ENCODE measurements around the gene LCLAT1.
"Not testable (repeated sequence)": the region's sequence is repeated elsewhere in the genome, so short reads cannot be mapped to it uniquely, and the experiment has no call there.

Gene LCLAT1

DNA sequence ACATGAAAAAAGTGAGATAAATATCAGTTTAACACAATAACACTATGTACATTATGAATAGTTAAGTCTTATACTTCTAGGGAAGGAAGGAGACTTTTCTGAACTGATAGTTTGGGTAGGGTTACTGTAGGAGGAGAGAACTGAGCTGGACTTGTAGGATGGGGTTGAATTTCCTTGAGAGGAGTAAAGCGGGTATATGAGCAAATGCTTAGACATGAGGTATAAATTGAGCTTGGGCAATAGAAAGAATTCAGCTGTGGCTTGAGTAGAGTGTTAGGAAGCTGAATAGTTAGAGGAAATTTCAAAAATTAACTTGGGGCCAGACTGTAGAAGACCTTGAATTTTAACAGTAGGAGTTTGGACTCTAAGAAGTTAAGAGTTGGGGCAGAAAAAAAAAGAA lies 45.1 kb downstream of the LCLAT1 start:
- DNase-seq = no peak

DNA sequence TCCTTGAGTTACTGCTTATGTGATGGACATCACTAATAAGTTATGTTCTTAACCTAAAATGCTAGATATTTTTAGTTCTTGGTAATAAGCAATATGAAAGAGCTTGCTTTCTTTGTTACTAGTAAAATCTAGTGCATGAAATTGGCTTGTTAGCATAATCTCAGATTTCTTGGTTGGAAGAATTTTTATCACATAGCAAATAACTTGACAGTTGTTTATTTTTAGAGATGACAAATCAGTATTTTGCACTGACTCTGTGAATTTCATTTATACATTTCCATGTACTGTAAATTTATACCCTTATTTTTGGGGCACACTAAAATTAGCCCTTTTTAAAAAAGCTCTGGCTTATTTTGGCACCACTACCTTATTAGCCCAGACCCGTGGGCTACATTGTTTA lies 45.6 kb downstream of the LCLAT1 start:
- no peak for DNase-seq

GRCh38 chr2:30493440-30493839 lies 46.4 kb downstream of the LCLAT1 start:
- DNase-seq = no peak

- DNase-seq = not testable (repeated sequence)
Observed at GRCh38 chr2:30495896-30496295, 48.9 kb downstream of the LCLAT1 start.

GRCh38 chr2:30499681-30500080 lies 52.6 kb downstream of the LCLAT1 start:
- DNase-seq = no peak

DNA sequence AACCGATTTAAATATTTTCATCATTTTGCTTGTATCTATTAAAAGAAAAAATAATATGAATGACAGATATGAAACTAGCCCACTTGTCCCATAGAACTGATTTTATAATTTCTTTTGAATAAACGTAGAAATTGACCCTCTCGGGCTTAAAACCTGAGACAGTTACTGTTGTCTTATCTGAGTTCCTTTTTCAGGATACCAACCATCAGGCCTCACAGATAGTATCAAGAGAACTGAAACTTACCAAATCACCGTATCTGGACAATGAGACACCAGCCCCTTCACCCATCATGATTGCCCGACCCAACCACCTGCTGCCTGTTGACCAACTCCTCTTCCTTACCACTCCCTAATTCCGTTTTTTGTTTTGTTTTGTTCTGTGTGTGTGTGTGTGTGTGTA lies 53.7 kb downstream of the LCLAT1 start:
- no peak for DNase-seq

DNA sequence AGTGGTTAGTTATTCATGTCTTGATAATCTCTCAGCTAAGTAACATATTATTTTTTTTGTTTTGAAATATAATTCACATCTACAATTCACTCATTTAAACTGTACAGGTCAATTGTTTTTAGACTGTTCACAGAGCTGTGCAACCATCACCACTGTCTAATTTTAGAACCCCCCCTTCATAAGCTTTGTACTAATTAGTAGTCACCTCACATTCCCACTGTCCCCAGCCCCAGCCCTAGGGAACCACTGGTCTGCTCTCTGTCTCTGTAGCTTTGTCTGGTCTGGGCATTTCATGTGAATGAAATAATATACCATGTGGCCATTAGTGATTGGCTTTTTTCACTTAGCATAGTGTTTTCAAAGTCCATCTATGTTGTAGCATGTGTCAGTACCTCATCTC lies 55.3 kb downstream of the LCLAT1 start:
- DNase-seq = no peak

DNA sequence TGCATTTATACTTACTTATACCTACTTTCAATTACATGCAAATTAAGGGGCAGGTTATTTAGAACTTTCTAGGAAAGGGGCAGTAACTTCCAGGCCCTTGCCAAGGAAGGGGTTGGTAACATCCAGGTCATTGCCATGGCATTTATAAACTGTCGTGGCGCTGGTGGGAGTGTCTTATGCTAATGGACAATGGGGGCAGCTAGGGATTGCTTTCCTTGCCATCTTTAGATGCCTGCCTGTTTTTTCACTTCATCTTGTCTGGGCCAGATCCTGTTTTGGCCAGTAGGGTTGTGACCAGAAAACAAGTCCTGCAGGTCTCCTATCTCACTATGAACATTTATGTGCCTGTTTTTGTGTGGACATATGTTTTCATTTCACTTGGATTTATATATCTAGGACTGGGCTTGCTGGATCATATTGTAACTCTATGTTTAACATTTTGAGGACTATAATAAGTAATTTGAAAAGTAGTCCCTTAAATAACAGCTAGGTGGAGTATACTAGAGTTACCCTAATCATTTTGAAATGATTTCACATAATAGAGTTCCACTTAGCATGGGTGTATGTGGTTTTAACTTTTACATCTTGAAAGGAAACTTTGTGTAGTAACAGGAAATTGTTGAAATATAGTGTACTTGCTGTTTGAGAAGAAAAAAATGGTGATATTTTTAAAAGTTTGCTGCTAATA lies 56.1 kb downstream of the LCLAT1 start:
- DNase-seq = no peak

- DNase-seq = no peak
Observed at GRCh38 chr2:30503695-30504052, 56.6 kb downstream of the LCLAT1 start.

DNA sequence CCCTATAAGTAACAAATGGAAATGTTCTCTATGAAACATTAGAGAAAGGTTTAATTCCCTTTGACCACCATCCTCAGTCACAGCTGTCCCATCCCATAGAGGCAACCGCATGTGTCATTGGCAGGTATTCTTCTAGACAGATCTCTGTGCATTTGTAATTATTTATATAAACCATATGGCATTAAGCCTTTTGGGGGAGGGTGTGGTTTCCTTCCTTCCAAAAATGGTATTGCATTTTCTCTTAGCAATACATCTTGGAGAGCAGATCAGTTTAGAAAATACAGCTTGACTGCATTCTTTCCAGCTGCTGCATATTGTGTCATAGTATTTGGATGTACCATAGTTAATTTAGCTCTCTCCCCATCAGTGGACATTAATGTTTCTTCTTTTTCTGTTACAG lies 57.7 kb downstream of the LCLAT1 start:
- no peak for DNase-seq

GRCh38 chr2:30505500-30506180 lies 58.6 kb downstream of the LCLAT1 start:
- DNase-seq = no peak

GRCh38 chr2:30507460-30507859 lies 60.4 kb downstream of the LCLAT1 start:
- DNase-seq = not testable (repeated sequence)

DNA sequence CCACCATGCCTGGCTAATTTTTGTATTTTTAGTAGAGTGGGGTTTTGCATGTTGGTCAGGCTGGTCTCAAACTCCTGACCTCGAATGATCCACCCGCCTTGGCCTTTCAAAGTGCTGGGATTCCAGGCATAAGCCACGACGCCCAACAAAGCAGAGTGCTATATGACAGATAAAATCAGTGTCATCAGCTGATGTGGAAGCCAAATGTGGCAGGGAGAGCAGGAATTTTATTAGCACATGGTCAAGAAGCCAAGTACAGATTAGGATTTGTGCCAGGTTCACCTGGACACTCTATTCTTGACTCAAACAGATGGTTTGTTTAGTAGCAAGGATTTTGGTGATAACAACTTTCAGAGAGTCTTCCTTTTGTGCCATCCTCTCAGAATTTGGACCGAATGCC lies 62.7 kb downstream of the LCLAT1 start:
- DNase-seq = no peak

GRCh38 chr2:30510409-30510808 lies 63.4 kb downstream of the LCLAT1 start:
- no peak for DNase-seq

- no peak for DNase-seq
Observed at GRCh38 chr2:30511122-30512083, 64.4 kb downstream of the LCLAT1 start.

DNA sequence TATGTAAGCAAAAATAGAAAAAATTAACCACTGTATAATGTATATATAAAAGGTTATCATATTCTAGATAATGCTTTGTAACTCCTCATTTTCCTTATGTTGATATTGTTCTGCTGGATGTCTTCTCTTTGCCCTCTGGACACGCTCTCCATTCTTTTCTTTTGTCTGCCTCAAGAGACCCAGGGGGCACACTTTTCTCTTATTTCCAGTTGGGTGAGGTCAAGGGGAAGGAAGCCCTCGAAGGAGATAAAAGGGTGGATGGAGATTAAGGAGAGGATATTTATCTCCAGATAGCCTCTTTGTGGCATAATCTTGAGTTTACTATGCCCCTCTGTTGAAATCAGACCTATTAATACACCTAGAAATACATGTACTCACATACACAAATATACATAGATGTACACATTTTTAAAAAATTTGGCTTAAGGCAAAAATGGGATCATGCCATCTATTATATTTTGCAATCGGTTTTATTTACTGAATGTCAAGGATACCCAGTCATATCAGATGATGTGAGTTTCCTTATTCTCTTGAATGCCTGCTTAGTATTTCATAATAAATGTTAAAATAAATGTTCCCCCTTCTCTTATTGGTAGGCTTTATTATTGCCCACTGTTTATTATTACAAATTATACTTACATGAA lies 65.3 kb downstream of the LCLAT1 start:
- no peak for DNase-seq

GRCh38 chr2:30513649-30514048 lies 66.6 kb downstream of the LCLAT1 start:
- DNase-seq = not testable (repeated sequence)

DNA sequence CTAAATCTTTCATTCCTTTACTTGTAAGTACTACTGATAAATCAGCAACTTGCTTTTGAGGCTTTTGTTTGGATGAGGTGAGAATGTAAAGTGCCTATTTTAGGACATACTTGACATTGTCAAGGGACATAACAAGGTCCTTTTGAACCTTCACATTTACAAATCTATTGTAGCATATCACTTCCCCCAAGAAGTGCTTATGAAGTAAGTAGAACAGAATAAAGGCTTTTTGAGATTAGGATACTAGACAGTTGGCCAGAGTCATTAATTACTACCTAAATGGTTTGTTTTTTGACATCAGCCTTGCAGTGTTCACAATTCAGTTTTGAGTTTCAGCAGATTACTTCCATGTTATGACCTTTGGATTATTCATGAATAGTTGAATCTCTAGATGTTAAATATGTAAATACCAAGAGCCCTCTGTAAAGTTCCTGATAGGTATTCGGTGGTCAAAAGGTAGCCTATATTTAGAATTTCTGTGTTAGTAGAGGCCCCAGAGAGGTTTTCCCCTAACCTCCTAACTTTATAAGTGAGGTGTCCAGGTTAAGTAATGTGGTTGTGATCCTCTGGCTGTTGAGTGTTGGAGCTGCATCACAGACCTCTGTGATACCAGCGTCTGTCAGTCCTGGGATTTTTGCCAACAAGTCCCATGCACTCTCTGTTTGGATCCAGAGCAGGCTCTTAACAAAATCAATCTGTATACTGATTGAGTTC lies 67.2 kb downstream of the LCLAT1 start:
- DNase-seq = no peak

DNA sequence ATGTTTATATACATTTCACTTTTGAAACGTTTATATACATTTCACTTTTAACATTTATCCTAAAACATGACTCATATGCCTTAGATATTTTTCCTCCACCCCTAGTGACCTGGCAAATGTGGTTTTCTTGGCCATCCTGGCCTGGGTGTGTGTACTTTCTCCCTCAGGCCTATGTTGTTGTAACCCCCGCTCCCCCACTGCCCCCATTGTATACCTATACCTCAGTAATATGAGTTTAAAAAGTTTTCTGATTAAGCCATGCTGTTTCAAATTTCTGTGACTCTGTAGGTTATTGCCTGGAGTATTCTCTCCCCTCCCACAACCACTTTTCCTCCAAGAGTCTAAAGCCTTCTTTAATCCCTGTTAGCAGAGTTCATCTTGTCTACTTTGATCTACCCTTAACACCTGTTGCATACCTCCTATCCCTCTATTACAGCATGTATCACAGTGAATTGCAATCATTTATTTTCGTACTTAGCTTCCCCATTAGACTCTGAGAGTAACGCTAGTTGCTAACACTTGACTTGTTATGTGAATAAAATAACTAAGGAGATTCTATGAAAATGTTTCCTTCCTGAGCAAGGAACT lies 67.9 kb downstream of the LCLAT1 start:
- no peak for DNase-seq

GRCh38 chr2:30516166-30516565 lies 69.1 kb downstream of the LCLAT1 start:
- DNase-seq = no peak

- DNase-seq = no peak
Observed at GRCh38 chr2:30519796-30520195, 72.8 kb downstream of the LCLAT1 start.

DNA sequence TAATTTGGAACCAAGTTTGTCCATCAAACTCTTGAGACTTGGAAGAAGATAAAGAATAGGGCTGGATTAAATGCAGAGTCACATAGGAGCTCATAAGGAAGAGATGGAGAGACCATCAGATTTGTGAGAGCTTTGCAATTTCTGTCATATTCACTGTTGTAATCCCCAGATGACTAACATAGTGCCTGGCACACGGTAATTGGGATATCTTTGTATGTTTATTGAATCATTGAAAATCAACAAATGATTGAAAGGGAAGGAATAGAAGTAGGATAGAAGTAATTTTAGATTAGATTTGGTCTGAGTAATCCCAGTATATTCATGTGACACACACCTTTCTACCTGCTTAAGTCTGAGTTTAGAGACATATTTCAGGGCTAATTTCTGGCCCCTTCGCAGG lies 75.4 kb downstream of the LCLAT1 start:
- no peak for DNase-seq

Measured in activated CD8-positive, alpha-beta memory T cell treated with anti-CD3 and anti-CD28 coated beads, Interleukin-2, amount 50 U/mL, for 4 hours (primary cell).